HAP-1 (cell line): Measurements from ENCODE around the gene LYRM7.

Source experiments
- DNase-seq, 2 experiments: peaks; one replicate each; pipeline ENCODE4 v3.0.0-alpha.2; 2016 to 2020; ENCODE audit warnings: low spot score in 2 of 2
- H3K27me3 ChIP-seq: fragments of 250-450 bp; sonication (Bioruptor Pico); 2 replicates; pipeline ENCODE4 v1.5.1; 2020; ENCODE audit warnings: low read depth, mild to moderate bottlenecking, moderate library complexity
- H3K36me3 ChIP-seq: fragments of 250-450 bp; sonication (Bioruptor Pico); replicated peaks from 2 replicates; pipeline ENCODE4 v1.5.1; 2020; ENCODE audit warnings: mild to moderate bottlenecking
- H3K4me1 ChIP-seq: fragments of 250-450 bp; sonication (Bioruptor Pico); 2 replicates; pipeline ENCODE4 v1.5.1; 2020; ENCODE audit warnings: mild to moderate bottlenecking
- H3K4me3 ChIP-seq: fragments of 250-450 bp; sonication (Bioruptor Pico); 2 replicates; pipeline ENCODE4 v1.5.1; 2020; ENCODE audit warnings: mild to moderate bottlenecking, moderate library complexity
- H3K9me3 ChIP-seq: fragments of 250-450 bp; sonication (Bioruptor Pico); 2 replicates; pipeline ENCODE4 v1.5.1; 2020; ENCODE audit warnings: mild to moderate bottlenecking, moderate library complexity
- in situ Hi-C: fragments of 300-500 bp; cut with MboI; formaldehyde crosslinking; loops from 3 replicates; pipeline ENCODE4 v1.14.3; 2020; ENCODE audit warnings: low sequenced_read_pairs, inconsistent platforms, mixed read lengths

Gene LYRM7

GRCh38 chr5:131218392-131218791 is 47.6 kb downstream of the LYRM7 start:
- no peaks in the 10 kb centered on the region for H3K4me1 ChIP-seq

GRCh38 chr5:131220566-131220965 is 49.8 kb downstream of the LYRM7 start:
- no peak for DNase-seq
- in situ Hi-C loops = no loop called here
- no peaks in the 10 kb centered on the region for H3K4me1 ChIP-seq
- H3K27me3 ChIP-seq = no peaks in the 10 kb centered on the region
- no peaks in the 10 kb centered on the region for H3K9me3 ChIP-seq
- no peak overlapping the region for H3K4me3 ChIP-seq
- no peaks in the 10 kb centered on the region for H3K36me3 ChIP-seq

More at GRCh38 chr5:131218392-131218791, 47.6 kb downstream of the LYRM7 start:
- Histone ChIP-seq H3K36me3 (no peaks in the 10 kb centered on the region), H3K27me3 (no peaks in the 10 kb centered on the region), H3K4me3 (no peak overlapping the region), H3K9me3 (no peaks in the 10 kb centered on the region)
- in situ Hi-C loops = no loop called here
- DNase-seq = no peak

GRCh38 chr5:131221008-131221703 is 50.4 kb downstream of the LYRM7 start:
- H3K36me3 ChIP-seq = no peaks in the 10 kb centered on the region
- DNase-seq = no peak
- in situ Hi-C loops = no loop called here
- no peaks in the 10 kb centered on the region for H3K4me1 ChIP-seq
- no peak overlapping the region for H3K4me3 ChIP-seq
- no peaks in the 10 kb centered on the region for H3K27me3 ChIP-seq
- no peaks in the 10 kb centered on the region for H3K9me3 ChIP-seq

- no peak for DNase-seq
- Histone ChIP-seq H3K36me3 (no peaks in the 10 kb centered on the region), H3K27me3 (no peaks in the 10 kb centered on the region), H3K9me3 (no peaks in the 10 kb centered on the region), H3K4me3 (no peak overlapping the region), H3K4me1 (no peaks in the 10 kb centered on the region)
- in situ Hi-C loops = no loop called here
These were observed 51.1 kb downstream of the LYRM7 start for GRCh38 chr5:131221888-131222287.

- no peak for DNase-seq
- no peak overlapping the region for H3K4me3 ChIP-seq
- H3K27me3 ChIP-seq = no peaks in the 10 kb centered on the region
- in situ Hi-C loops = no loop called here
- H3K4me1 ChIP-seq = no peaks in the 10 kb centered on the region
- H3K9me3 ChIP-seq = no peaks in the 10 kb centered on the region
- H3K36me3 ChIP-seq = no peaks in the 10 kb centered on the region
These were observed 52.0 kb downstream of the LYRM7 start for GRCh38 chr5:131222731-131223130.

GRCh38 chr5:131223751-131224386 is 53.1 kb downstream of the LYRM7 start:
- in situ Hi-C loops = no loop called here
- no peaks in the 10 kb centered on the region for H3K9me3 ChIP-seq
- no peaks in the 10 kb centered on the region for H3K36me3 ChIP-seq
- no peaks in the 10 kb centered on the region for H3K4me1 ChIP-seq
- DNase-seq = no peak
- no peak overlapping the region for H3K4me3 ChIP-seq
- no peaks in the 10 kb centered on the region for H3K27me3 ChIP-seq

GRCh38 chr5:131224387-131225201 is 53.9 kb downstream of the LYRM7 start:
- no peaks in the 10 kb centered on the region for H3K36me3 ChIP-seq
- H3K4me3 ChIP-seq = no peak overlapping the region
- in situ Hi-C loops = no loop called here
- DNase-seq = no peak
- no peaks in the 10 kb centered on the region for H3K4me1 ChIP-seq
- no peaks in the 10 kb centered on the region for H3K9me3 ChIP-seq
- no peaks in the 10 kb centered on the region for H3K27me3 ChIP-seq

GRCh38 chr5:131225282-131225974 is 54.7 kb downstream of the LYRM7 start:
- H3K36me3 ChIP-seq = no peaks in the 10 kb centered on the region
- no peak overlapping the region for H3K4me3 ChIP-seq
- H3K4me1 ChIP-seq = no peaks in the 10 kb centered on the region; the same call in 1 of the 2 replicates
- peak in 1 of 2 experiments; percentile 20 for DNase-seq
- no peaks in the 10 kb centered on the region for H3K9me3 ChIP-seq
- in situ Hi-C loops = no loop called here
- no peaks in the 10 kb centered on the region for H3K27me3 ChIP-seq

GRCh38 chr5:131226899-131227298 is 56.2 kb downstream of the LYRM7 start:
- DNase-seq = no peak

GRCh38 chr5:131228646-131229045 is 57.9 kb downstream of the LYRM7 start:
- Histone ChIP-seq H3K4me1 (peaks cover 3% of the 10 kb centered on the region; the same call in 1 of the 2 replicates), H3K9me3 (no peaks in the 10 kb centered on the region), H3K36me3 (no peaks in the 10 kb centered on the region), H3K4me3 (no peak overlapping the region), H3K27me3 (no peaks in the 10 kb centered on the region)
- in situ Hi-C loops = no loop called here
- no peak for DNase-seq

More at GRCh38 chr5:131226899-131227298, 56.2 kb downstream of the LYRM7 start:
- no peaks in the 10 kb centered on the region for H3K9me3 ChIP-seq
- H3K36me3 ChIP-seq = no peaks in the 10 kb centered on the region
- H3K4me1 ChIP-seq = peaks cover 3% of the 10 kb centered on the region; the same call in 1 of the 2 replicates
- in situ Hi-C loops = no loop called here
- no peak overlapping the region for H3K4me3 ChIP-seq
- H3K27me3 ChIP-seq = no peaks in the 10 kb centered on the region

- DNase-seq = no peak
- Histone ChIP-seq H3K4me3 (no peak overlapping the region), H3K36me3 (no peaks in the 10 kb centered on the region), H3K9me3 (no peaks in the 10 kb centered on the region), H3K4me1 (peaks cover 3% of the 10 kb centered on the region; the same call in 1 of the 2 replicates), H3K27me3 (no peaks in the 10 kb centered on the region)
- in situ Hi-C loops = no loop called here
These were observed 58.9 kb downstream of the LYRM7 start for GRCh38 chr5:131229623-131230022.

GRCh38 chr5:131230406-131230805 is 59.7 kb downstream of the LYRM7 start:
- in situ Hi-C loops = no loop called here
- peak; percentile 43 to 72 for DNase-seq
- H3K4me3 ChIP-seq = no peak overlapping the region
- no peaks in the 10 kb centered on the region for H3K27me3 ChIP-seq
- H3K36me3 ChIP-seq = no peaks in the 10 kb centered on the region
- peaks cover 3% of the 10 kb centered on the region; the same call in 1 of the 2 replicates for H3K4me1 ChIP-seq
- no peaks in the 10 kb centered on the region for H3K9me3 ChIP-seq

GRCh38 chr5:131239686-131240085 is 68.9 kb downstream of the LYRM7 start:
- in situ Hi-C loops = no loop called here
- H3K4me3 ChIP-seq = no peak overlapping the region
- no peaks in the 10 kb centered on the region for H3K36me3 ChIP-seq
- no peaks in the 10 kb centered on the region for H3K9me3 ChIP-seq
- DNase-seq = no peak
- no peaks in the 10 kb centered on the region for H3K4me1 ChIP-seq
- H3K27me3 ChIP-seq = no peaks in the 10 kb centered on the region
